Measurements from ENCODE around the gene TENM3. TPM values are rescaled to one million over a fixed set of nuclear protein-coding genes. Genes with fewer than 3 reads are reported as not detected.

Gene TENM3
- polyA plus RNA-seq, 2 donors: 0.20 to 0.39 TPM

DNA sequence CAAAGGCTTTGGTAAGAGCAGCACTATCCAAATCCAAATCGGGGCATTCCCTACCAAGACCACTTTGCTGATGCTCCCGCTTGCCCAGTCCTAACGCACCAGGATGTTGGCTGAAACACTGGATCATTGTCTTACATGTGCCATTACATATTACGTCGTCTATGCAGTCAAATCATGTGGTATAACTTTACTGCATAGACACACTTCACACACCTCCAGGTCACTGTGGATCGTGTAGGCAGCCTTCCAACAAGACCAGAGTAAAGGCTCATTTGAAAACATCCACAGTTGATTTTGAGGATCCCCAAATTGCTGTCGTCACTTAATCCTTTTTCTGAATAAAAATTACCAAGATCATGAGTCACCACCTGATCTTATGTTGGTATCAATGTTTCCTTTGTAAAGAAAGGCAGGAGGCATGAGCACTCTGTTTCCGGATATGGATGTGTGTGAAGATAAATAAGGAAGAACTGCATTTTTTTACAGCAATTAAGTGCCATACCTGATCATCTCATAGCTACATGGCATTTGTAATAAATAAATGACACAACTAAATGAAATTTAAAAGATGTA lies 18.5 kb downstream of the TENM3 start:
- Histone ChIP-seq H3K27ac (ENCODE audit: low read depth in 2 of 2, low read length in 1 of 2) (no peak overlapping the region), H3K4me1 (ENCODE audit: control insufficient read depth in 2 of 2, insufficient read depth in 2 of 2, low read length in 1 of 2) (no peaks in the 10 kb centered on the region), H3K9me3 (ENCODE audit: control insufficient read depth in 2 of 2, insufficient read depth in 1 of 2, low read depth in 1 of 2, low read length in 1 of 2) (no peaks in the 10 kb centered on the region), H3K4me3 (ENCODE audit: low read depth in 1 of 2, low read length in 2 of 2) (no peak overlapping the region), H3K27me3 (ENCODE audit: control insufficient read depth in 1 of 2, insufficient read depth in 2 of 2, low read length in 2 of 2) (no peaks in the 10 kb centered on the region), H3K36me3 (ENCODE audit: control insufficient read depth in 2 of 2, insufficient read depth in 2 of 2, low read length in 1 of 2) (no peaks in the 10 kb centered on the region)
- 85 to 87% methylated on average over 8 of the region's 8 CpGs for WGBS, 2 donors

DNA sequence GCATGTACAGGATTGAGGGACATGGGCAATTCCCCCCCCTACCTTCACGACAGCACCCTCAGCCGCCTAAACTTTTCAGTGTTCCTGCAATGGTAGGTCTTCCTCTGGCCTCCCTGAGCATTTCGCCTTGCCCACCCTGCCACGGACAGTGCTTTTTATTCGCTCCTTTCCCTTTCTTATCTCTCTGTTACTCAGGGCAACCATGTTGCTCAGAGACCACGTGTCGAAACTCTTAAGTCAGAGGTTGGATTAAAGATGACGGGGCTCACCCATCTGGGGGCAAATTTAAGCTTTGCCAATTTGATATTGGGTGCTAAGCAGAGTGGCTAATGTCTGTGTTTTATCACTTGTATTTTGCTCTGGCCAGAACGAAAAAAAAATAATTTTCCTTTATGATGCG lies 20.4 kb downstream of the TENM3 start:
- no peak overlapping the region for H3K27ac ChIP-seq (ENCODE audit: low read depth in 2 of 2, low read length in 1 of 2)
- 78 to 82% methylated on average over 10 of the region's 10 CpGs for WGBS, 2 donors
- no peaks in the 10 kb centered on the region for H3K9me3 ChIP-seq (ENCODE audit: control insufficient read depth in 2 of 2, insufficient read depth in 1 of 2, low read depth in 1 of 2, low read length in 1 of 2)
- H3K27me3 ChIP-seq (ENCODE audit: control insufficient read depth in 1 of 2, insufficient read depth in 2 of 2, low read length in 2 of 2): no peaks in the 10 kb centered on the region
- H3K4me3 ChIP-seq (ENCODE audit: low read depth in 1 of 2, low read length in 2 of 2): no peak overlapping the region
- no peaks in the 10 kb centered on the region for H3K36me3 ChIP-seq (ENCODE audit: control insufficient read depth in 2 of 2, insufficient read depth in 2 of 2, low read length in 1 of 2)
- no peaks in the 10 kb centered on the region for H3K4me1 ChIP-seq (ENCODE audit: control insufficient read depth in 2 of 2, insufficient read depth in 2 of 2, low read length in 1 of 2)

DNA sequence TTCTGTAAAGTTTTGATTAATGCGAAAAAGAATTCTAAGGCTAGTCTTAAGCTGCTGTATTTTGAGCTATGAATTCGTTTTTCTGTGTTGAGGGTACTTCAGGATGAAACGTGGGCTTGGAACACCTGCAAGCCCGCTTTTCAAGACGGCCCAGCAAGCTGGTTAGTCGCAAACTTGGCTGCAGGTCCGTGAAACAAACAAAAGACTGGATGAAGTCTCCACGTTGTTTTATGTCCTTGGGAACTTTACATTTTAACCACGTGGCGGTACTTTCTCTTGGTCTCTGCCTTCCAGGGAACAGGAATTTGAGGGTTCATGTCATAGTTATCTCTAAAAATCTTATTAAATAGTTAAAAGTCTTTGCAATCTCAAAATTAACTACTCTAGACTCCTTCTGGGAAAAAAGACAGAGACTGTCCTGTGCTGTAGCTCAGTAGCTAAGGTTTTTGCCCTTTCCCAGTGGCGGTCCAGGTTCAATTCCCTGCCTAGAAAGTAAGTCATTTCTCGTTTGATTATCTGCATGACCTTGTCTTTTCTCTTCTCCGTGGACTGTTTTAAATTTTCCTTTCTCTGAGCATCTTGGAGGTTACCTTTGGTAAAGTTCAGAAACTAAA lies 21.0 kb downstream of the TENM3 start:
- Histone ChIP-seq H3K27ac (ENCODE audit: low read depth in 2 of 2, low read length in 1 of 2) (no peak overlapping the region), H3K36me3 (ENCODE audit: control insufficient read depth in 2 of 2, insufficient read depth in 2 of 2, low read length in 1 of 2) (no peaks in the 10 kb centered on the region), H3K9me3 (ENCODE audit: control insufficient read depth in 2 of 2, insufficient read depth in 1 of 2, low read depth in 1 of 2, low read length in 1 of 2) (no peaks in the 10 kb centered on the region), H3K27me3 (ENCODE audit: control insufficient read depth in 1 of 2, insufficient read depth in 2 of 2, low read length in 2 of 2) (no peaks in the 10 kb centered on the region), H3K4me1 (ENCODE audit: control insufficient read depth in 2 of 2, insufficient read depth in 2 of 2, low read length in 1 of 2) (no peaks in the 10 kb centered on the region), H3K4me3 (ENCODE audit: low read depth in 1 of 2, low read length in 2 of 2) (no peak overlapping the region)
- WGBS, 2 donors: 52 to 64% methylated on average over 13 of the region's 13 CpGs

DNA sequence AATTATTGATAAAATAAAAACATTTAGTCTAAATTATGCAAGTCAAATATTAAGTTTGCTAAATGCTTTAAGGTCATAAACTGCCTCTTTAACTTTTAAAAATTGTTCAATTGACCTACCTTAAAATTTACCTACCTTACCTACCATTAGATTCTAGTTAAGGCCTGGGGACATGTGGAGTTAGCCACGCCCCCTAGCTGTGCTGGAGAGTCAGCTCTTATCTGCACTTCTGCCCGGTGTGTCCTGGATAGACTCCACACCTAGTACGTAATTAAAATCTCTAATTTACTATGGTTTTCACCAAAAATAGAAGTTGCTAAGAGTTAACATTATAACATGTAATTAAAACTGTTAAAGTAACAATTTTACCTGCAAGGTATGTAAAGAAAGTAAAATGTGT lies 22.7 kb downstream of the TENM3 start:
- Histone ChIP-seq H3K9me3 (ENCODE audit: control insufficient read depth in 2 of 2, insufficient read depth in 1 of 2, low read depth in 1 of 2, low read length in 1 of 2) (no peaks in the 10 kb centered on the region), H3K27ac (ENCODE audit: low read depth in 2 of 2, low read length in 1 of 2) (no peak overlapping the region), H3K4me1 (ENCODE audit: control insufficient read depth in 2 of 2, insufficient read depth in 2 of 2, low read length in 1 of 2) (no peaks in the 10 kb centered on the region), H3K4me3 (ENCODE audit: low read depth in 1 of 2, low read length in 2 of 2) (no peak overlapping the region), H3K36me3 (ENCODE audit: control insufficient read depth in 2 of 2, insufficient read depth in 2 of 2, low read length in 1 of 2) (no peaks in the 10 kb centered on the region), H3K27me3 (ENCODE audit: control insufficient read depth in 1 of 2, insufficient read depth in 2 of 2, low read length in 2 of 2) (no peaks in the 10 kb centered on the region)
- 57 to 64% methylated on average over 3 of the region's 3 CpGs for WGBS, 2 donors

DNA sequence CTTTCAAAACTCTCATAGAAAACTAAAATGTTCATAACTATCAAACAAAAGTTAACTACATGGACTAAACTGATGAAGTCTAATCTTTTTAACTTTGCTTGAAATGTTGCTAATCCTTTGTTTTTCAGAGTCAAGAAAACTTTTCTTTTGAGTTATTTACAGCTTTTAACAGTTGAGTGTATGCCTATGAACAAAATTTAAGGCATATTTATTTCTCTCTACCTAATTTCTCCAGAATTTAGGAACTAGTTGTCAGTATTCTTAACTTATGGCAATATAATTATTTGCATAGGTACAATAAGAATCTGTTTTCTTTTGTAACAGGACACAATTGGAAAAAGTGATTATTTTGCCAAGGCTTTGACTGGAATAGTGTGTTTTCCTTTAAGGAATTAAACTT lies 23.8 kb downstream of the TENM3 start:
- no peak overlapping the region for H3K4me3 ChIP-seq (ENCODE audit: low read depth in 1 of 2, low read length in 2 of 2)
- H3K27me3 ChIP-seq (ENCODE audit: control insufficient read depth in 1 of 2, insufficient read depth in 2 of 2, low read length in 2 of 2): no peaks in the 10 kb centered on the region
- no peaks in the 10 kb centered on the region for H3K36me3 ChIP-seq (ENCODE audit: control insufficient read depth in 2 of 2, insufficient read depth in 2 of 2, low read length in 1 of 2)
- H3K4me1 ChIP-seq (ENCODE audit: control insufficient read depth in 2 of 2, insufficient read depth in 2 of 2, low read length in 1 of 2): no peaks in the 10 kb centered on the region
- no peak overlapping the region for H3K27ac ChIP-seq (ENCODE audit: low read depth in 2 of 2, low read length in 1 of 2)
- no peaks in the 10 kb centered on the region for H3K9me3 ChIP-seq (ENCODE audit: control insufficient read depth in 2 of 2, insufficient read depth in 1 of 2, low read depth in 1 of 2, low read length in 1 of 2)

DNA sequence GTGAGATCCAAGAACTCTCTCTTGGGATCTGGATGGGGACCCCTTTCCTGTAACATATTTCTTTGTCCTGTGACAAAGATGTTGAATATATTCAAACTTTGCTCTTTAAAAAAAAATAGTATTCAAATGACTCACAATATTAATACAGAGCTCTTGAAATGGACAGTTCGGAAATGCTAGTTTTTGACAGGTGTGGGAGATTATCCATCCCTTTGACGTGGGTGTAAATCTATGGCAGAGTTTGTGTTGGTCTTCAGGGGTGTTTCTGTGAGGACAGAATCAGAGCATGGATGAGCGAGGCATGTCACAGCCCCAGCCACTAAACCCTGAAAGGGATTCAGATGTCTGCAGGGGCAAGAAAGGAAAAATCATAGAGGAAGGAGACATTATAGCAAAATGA lies 25.8 kb downstream of the TENM3 start:
- Histone ChIP-seq H3K9me3 (ENCODE audit: control insufficient read depth in 2 of 2, insufficient read depth in 1 of 2, low read depth in 1 of 2, low read length in 1 of 2) (no peaks in the 10 kb centered on the region), H3K27me3 (ENCODE audit: control insufficient read depth in 1 of 2, insufficient read depth in 2 of 2, low read length in 2 of 2) (no peaks in the 10 kb centered on the region), H3K36me3 (ENCODE audit: control insufficient read depth in 2 of 2, insufficient read depth in 2 of 2, low read length in 1 of 2) (no peaks in the 10 kb centered on the region), H3K4me1 (ENCODE audit: control insufficient read depth in 2 of 2, insufficient read depth in 2 of 2, low read length in 1 of 2) (no peaks in the 10 kb centered on the region), H3K4me3 (ENCODE audit: low read depth in 1 of 2, low read length in 2 of 2) (no peak overlapping the region), H3K27ac (ENCODE audit: low read depth in 2 of 2, low read length in 1 of 2) (no peak overlapping the region)
- WGBS, 2 donors: 86 to 87% methylated on average over 3 of the region's 3 CpGs

DNA sequence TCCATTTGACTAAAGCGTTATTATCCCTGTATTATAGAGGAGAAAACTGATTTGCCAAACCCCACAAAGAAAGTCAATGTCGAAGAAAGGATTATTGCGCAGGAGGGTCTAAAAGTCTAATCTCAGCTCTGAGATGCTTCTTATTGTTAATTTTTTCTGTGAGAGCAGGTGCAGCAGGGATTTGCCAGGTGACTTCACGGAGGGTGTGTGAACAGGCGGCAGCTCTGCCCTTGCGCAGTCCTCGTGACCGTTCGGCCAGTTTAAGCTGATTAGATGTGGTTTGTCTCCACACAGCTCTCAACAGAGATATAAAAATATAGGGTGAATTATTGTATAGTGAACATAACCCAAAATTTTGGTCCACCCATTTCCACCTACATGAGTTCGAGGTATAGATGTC lies 28.5 kb downstream of the TENM3 start:
- H3K4me3 ChIP-seq (ENCODE audit: low read depth in 1 of 2, low read length in 2 of 2): no peak overlapping the region
- H3K9me3 ChIP-seq (ENCODE audit: control insufficient read depth in 2 of 2, insufficient read depth in 1 of 2, low read depth in 1 of 2, low read length in 1 of 2): peaks cover 0 to 2% of the 10 kb centered on the region in 2 donors
- WGBS, 2 donors: 94% methylated on average over 10 of the region's 10 CpGs
- no peaks in the 10 kb centered on the region for H3K4me1 ChIP-seq (ENCODE audit: control insufficient read depth in 2 of 2, insufficient read depth in 2 of 2, low read length in 1 of 2)
- no peak overlapping the region for H3K27ac ChIP-seq (ENCODE audit: low read depth in 2 of 2, low read length in 1 of 2)
- no peaks in the 10 kb centered on the region for H3K36me3 ChIP-seq (ENCODE audit: control insufficient read depth in 2 of 2, insufficient read depth in 2 of 2, low read length in 1 of 2)
- no peaks in the 10 kb centered on the region for H3K27me3 ChIP-seq (ENCODE audit: control insufficient read depth in 1 of 2, insufficient read depth in 2 of 2, low read length in 2 of 2)

DNA sequence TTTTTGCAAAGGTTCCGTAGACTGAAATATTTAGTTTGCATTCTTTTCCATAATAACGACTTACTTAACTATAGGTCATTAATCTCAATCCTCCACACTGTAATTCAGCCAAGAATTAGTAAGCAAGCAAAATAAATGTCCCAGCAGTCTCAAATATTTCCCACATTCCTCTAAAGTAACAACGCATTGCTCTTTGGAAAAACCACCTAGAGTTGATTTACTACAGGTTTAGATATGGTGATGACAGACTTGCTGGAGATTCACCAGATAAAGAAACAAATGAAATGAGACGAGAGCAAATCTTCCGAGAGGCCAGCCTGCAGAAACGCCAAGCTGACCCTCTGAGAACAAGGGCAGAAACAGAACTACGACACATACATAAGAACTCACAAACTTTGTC lies 28.9 kb downstream of the TENM3 start:
- no peaks in the 10 kb centered on the region for H3K4me1 ChIP-seq (ENCODE audit: control insufficient read depth in 2 of 2, insufficient read depth in 2 of 2, low read length in 1 of 2)
- H3K27me3 ChIP-seq (ENCODE audit: control insufficient read depth in 1 of 2, insufficient read depth in 2 of 2, low read length in 2 of 2): no peaks in the 10 kb centered on the region
- H3K9me3 ChIP-seq (ENCODE audit: control insufficient read depth in 2 of 2, insufficient read depth in 1 of 2, low read depth in 1 of 2, low read length in 1 of 2): peaks cover 0 to 2% of the 10 kb centered on the region in 2 donors
- WGBS, 2 donors: 76 to 78% methylated on average over 7 of the region's 7 CpGs
- no peaks in the 10 kb centered on the region for H3K36me3 ChIP-seq (ENCODE audit: control insufficient read depth in 2 of 2, insufficient read depth in 2 of 2, low read length in 1 of 2)
- no peak overlapping the region for H3K4me3 ChIP-seq (ENCODE audit: low read depth in 1 of 2, low read length in 2 of 2)
- H3K27ac ChIP-seq (ENCODE audit: low read depth in 2 of 2, low read length in 1 of 2): no peak overlapping the region

DNA sequence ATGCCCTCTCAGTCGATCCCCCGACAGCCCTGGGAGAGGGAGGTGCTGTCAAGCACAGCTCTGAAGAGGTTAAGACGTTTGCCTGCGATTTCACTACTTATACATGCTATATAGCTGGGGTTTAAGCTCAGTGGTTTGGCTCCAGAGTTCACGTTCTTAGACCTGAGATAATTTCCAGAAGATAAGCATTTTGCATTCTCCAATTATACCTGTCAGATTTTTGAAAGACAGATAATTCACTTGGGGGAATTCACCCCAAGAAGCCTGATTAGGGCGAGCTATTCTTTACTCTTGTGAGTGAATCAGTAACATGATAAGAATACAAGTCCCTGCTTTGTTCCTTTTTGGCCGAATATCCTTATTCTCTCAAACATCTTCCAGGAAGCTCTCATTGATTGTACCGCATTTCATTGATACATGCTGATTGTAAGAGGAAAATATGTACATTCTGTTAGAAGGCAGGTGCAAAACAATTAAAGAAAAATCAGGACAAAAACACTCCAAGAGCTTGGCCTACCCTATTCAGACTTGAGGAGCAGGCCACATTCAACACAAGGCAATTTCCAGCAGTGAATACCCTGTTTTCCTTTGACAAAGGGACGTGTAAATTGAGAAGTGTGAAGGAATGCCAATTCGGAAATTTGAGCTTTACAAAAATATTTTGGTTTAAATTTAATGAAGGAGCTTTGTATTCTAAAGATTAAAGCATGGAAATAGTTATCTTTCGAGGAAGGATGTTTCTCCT lies 30.2 kb downstream of the TENM3 start:
- 80 to 84% methylated on average over 11 of the region's 11 CpGs for WGBS, 2 donors
- Histone ChIP-seq H3K9me3 (ENCODE audit: control insufficient read depth in 2 of 2, insufficient read depth in 1 of 2, low read depth in 1 of 2, low read length in 1 of 2) (peaks cover 0 to 2% of the 10 kb centered on the region in 2 donors), H3K27me3 (ENCODE audit: control insufficient read depth in 1 of 2, insufficient read depth in 2 of 2, low read length in 2 of 2) (no peaks in the 10 kb centered on the region), H3K36me3 (ENCODE audit: control insufficient read depth in 2 of 2, insufficient read depth in 2 of 2, low read length in 1 of 2) (no peaks in the 10 kb centered on the region), H3K4me1 (ENCODE audit: control insufficient read depth in 2 of 2, insufficient read depth in 2 of 2, low read length in 1 of 2) (no peaks in the 10 kb centered on the region), H3K27ac (ENCODE audit: low read depth in 2 of 2, low read length in 1 of 2) (no peak overlapping the region), H3K4me3 (ENCODE audit: low read depth in 1 of 2, low read length in 2 of 2) (no peak overlapping the region)
